K562 (cell line): Measurements from ENCODE around the gene NIM1K. TPM values are rescaled to one million over a fixed set of nuclear protein-coding genes. Genes with fewer than 3 reads are reported as not detected.

Source experiments
- ATF3 ChIP-seq, 2 experiments: fragments of 450-650 bp in 1 of 2; sonication (generic) in 1 of 2; formaldehyde crosslinking in 1 of 2; IDR thresholded peaks in 1 of 2; conservative IDR thresholded peaks in 1 of 2; 2 replicates each; pipeline versions ENCODE4 v1.6.1 to v1.8.1; 2016 to 2023; ENCODE audit warnings: mild to moderate bottlenecking in 2 of 2, moderate library complexity in 2 of 2, inconsistent platforms in 1 of 2, missing genetic modification reagents in 1 of 2
- CBX8 ChIP-seq: fragments of 200-600 bp; sonication (generic); IDR thresholded peaks from 2 replicates; pipeline ENCODE4 v1.6.1; 2012; ENCODE audit warnings: borderline replicate concordance, mixed run types, low read depth, mild to moderate bottlenecking, moderate library complexity, mixed read lengths, low read length, control low read depth, inconsistent platforms; ENCODE audit not compliant: poor library complexity, severe bottlenecking; ENCODE audit errors: extremely low read depth
- DNMT1 ChIP-seq: fragments of 450-650 bp; IDR thresholded peaks from 2 replicates; pipeline ENCODE4 v1.6.1; 2016; ENCODE audit warnings: antibody characterized with exemption, mild to moderate bottlenecking
- FOXM1 ChIP-seq, 2 experiments: fragments of 450-650 bp in 1 of 2; sonication (generic) in 1 of 2; formaldehyde crosslinking in 1 of 2; IDR thresholded peaks; 2 replicates each; pipeline versions ENCODE4 v1.6.1 to v1.9.0; 2017 to 2022; ENCODE audit warnings: low read depth in 2 of 2, mild to moderate bottlenecking in 2 of 2, missing genetic modification reagents in 1 of 2, moderate library complexity in 1 of 2
- GTF2E2 ChIP-seq: fragments of 200-800 bp; sonication (Bioruptor generic); IDR thresholded peaks from 2 replicates; pipeline ENCODE4 v1.6.1; 2016; ENCODE audit warnings: missing genetic modification characterization, missing compliant biosample characterization
- KLF6 ChIP-seq: fragments of 250-450 bp; sonication (Bioruptor Pico); IDR thresholded peaks from 2 replicates; pipeline ENCODE4 v1.4.0; 2020; ENCODE audit warnings: mild to moderate bottlenecking, moderate library complexity, borderline replicate concordance
- MED1 ChIP-seq: sonication (generic); formaldehyde crosslinking; IDR thresholded peaks from 2 replicates; pipeline ENCODE4 v1.8.1; 2023; ENCODE audit warnings: missing genetic modification reagents, borderline replicate concordance
- POLR2G ChIP-seq: fragments of 200-400 bp; formaldehyde crosslinking; IDR thresholded peaks from 2 replicates; pipeline ENCODE4 v1.6.1; 2017; ENCODE audit warnings: low read depth, mild to moderate bottlenecking, antibody characterized with exemption, low read length, moderate library complexity
- RCOR1 ChIP-seq, 2 experiments: IDR thresholded peaks; 2 replicates each; pipeline ENCODE4 v1.6.1; 2012; ENCODE audit warnings: low read depth in 2 of 2, low read length in 2 of 2, borderline replicate concordance in 1 of 2, improper control_type of control experiment in 1 of 2
- RFX1 ChIP-seq: fragments of 450-650 bp; IDR thresholded peaks from 2 replicates; pipeline ENCODE4 v1.6.1; 2016; ENCODE audit warnings: mild to moderate bottlenecking, moderate library complexity
- TBP ChIP-seq: optimal IDR thresholded peaks from 2 replicates; pipeline ENCODE3; 2011; ENCODE audit warnings: low read depth, low read length, improper control_type of control experiment
- TCF7L2 ChIP-seq: fragments of 150-350 bp; IDR thresholded peaks from 2 replicates; pipeline ENCODE4 v1.6.1; 2016; ENCODE audit warnings: low read depth, mild to moderate bottlenecking, low read length, moderate library complexity
- THRB ChIP-seq: fragments of 450-650 bp; formaldehyde crosslinking; conservative IDR thresholded peaks from 2 replicates; pipeline ENCODE4 v1.4.0; 2022; ENCODE audit warnings: mild to moderate bottlenecking, missing genetic modification characterization
- YY1 ChIP-seq, 3 experiments: IDR thresholded peaks; 2 replicates each; pipeline ENCODE4 v1.6.1; 2011; ENCODE audit warnings: low read length in 2 of 3, mild to moderate bottlenecking in 2 of 3, moderate library complexity in 2 of 3, borderline replicate concordance in 1 of 3, control low read depth in 1 of 3, low read depth in 1 of 3; ENCODE audit not compliant: insufficient read depth in 3 of 3, insufficient replicate concordance in 2 of 3, control insufficient read depth in 1 of 3, insufficient read length in 1 of 3; ENCODE audit errors: extremely low read depth in 1 of 3
- ZNF583 ChIP-seq: fragments of 250-450 bp; sonication (Bioruptor Pico); IDR thresholded peaks from 2 replicates; pipeline ENCODE4 v1.4.0; 2020
- ZNF592 ChIP-seq: fragments of 450-650 bp; IDR thresholded peaks from 2 replicates; pipeline ENCODE4 v1.6.1; 2017; ENCODE audit warnings: antibody characterized with exemption, mild to moderate bottlenecking
- ZNF717 ChIP-seq: fragments of 250-450 bp; sonication (Bioruptor Pico); IDR thresholded peaks from 2 replicates; pipeline ENCODE4 v1.5.0; 2021
- polyA plus RNA-seq, 8 experiments: library from polyadenylated mRNA; depleted of rRNA in 4 of 8; stranded (reverse) in 5 of 8; unstranded in 3 of 8; fragments of >200 nt; fragmentation: Nextera tagmentation in 2 of 8; fragmentation: Illumina TruSeq in 1 of 8; extraction: Ambion mirVana in 2 of 8; extraction: Trizol in 1 of 8; gene quantifications; 2 replicates each; pipeline versions ENCODE4 v1.2.1 to v1.2.3, GENCODE V29; 2011 to 2014; ENCODE audit warnings: inconsistent platforms in 1 of 8, missing spikeins in 1 of 8
- total RNA-seq, 7 experiments: library from RNA; depleted of rRNA in 6 of 7; stranded (reverse); fragments of >200 nt in 6 of 7; fragmentation: Illumina TruSeq in 2 of 7; extraction: Trizol in 2 of 7; gene quantifications; 2 replicates each; pipeline versions ENCODE4 v1.2.1 to v1.2.3, GENCODE V29; 2011 to 2021; ENCODE audit warnings: low replicate concordance in 1 of 7

NIM1K gene
- total and polyA plus RNA-seq, 9 of the 15 experiments (the other 6 are each of a cell fraction or from before 2014, with no cell fraction given) = 0.03 to 0.34 (median 0.08) TPM; not detected in 3

GRCh38 chr5:43193181-43193893 lies 1.3 kb downstream of the NIM1K start (continued):
- TF ChIP-seq RCOR1 (IDR thresholded peaks at IDR 0.05; ENCODE audit: borderline replicate concordance in 1 of 2, low read depth in 2 of 2, low read length in 2 of 2) = 0 out of 4 replicates have a peak, but pooled peaks of 1 of the 2 experiments have one; percentile 12
- no peak for TF ChIP-seq DNMT1
- TF ChIP-seq ZNF717 (CRISPR knock-in tag) = no peak
- TF ChIP-seq THRB = peak; percentile 78; the same call in 1 of the 2 replicates
- TF ChIP-seq ZNF583 (CRISPR knock-in tag) = no peak
- TF ChIP-seq GTF2E2 (tag) = no peak
- TF ChIP-seq ZNF592 = no peak
- TF ChIP-seq KLF6 = no peak
- TF ChIP-seq ATF3 (IDR thresholded peaks at IDR 0.05) = peak; percentile 92
- no peak for TF ChIP-seq ATF3 (CRISPR knock-in tag; conservative IDR thresholded peaks at IDR 0.05)
- TF ChIP-seq YY1 (IDR thresholded peaks at IDR 0.05; ENCODE audit: borderline replicate concordance in 1 of 3, control insufficient read depth in 1 of 3, extremely low read depth in 1 of 3, insufficient read depth in 3 of 3, insufficient read length in 1 of 3, insufficient replicate concordance in 2 of 3, low read depth in 1 of 3, low read length in 2 of 3) = no peak
- no peak for TF ChIP-seq TCF7L2
- no peak for TF ChIP-seq POLR2G
- no peak for TF ChIP-seq FOXM1 (IDR thresholded peaks at IDR 0.05; ENCODE audit: low read depth)
- TF ChIP-seq FOXM1 (CRISPR knock-in tag; IDR thresholded peaks at IDR 0.05; ENCODE audit: low read depth) = no peak
- no peak for TF ChIP-seq CBX8
- no peak for TF ChIP-seq MED1 (CRISPR knock-in tag)
- TF ChIP-seq RFX1 = peak; percentile 99
- TF ChIP-seq TBP = peak; percentile 27
